Panc1 (cell line): ENCODE results near the gene SEC16A. TPM values are rescaled to one million over a fixed set of nuclear protein-coding genes. Genes with fewer than 3 reads are reported as not detected.

Experiments used
- ATAC-seq: fragments of 200-7000 bp; cut with Tn5 transposase; 2 replicates; pipeline ENCODE4 v1.9.1; 2020; ENCODE audit warnings: mild to moderate bottlenecking, moderate library complexity
- BruUV-seq: library from RNA; stranded (reverse); fragments of 400-500 nt; replicated peaks from 2 replicates; lab custom pipeline; 2021; lab: Mats Ljungman, UMichigan
- CTCF ChIA-PET: fragments of 300-600 bp; sonication (Branson Sonifier 250); formaldehyde crosslinking; loops from one replicate; lab custom pipeline; 2022; ENCODE audit warnings: antibody characterized with exemption; lab: Charles Lee
- POLR2A ChIA-PET: fragments of 300-600 bp; sonication (Branson Sonifier 250); formaldehyde crosslinking; loops from one replicate; lab custom pipeline; 2022; ENCODE audit warnings: antibody characterized with exemption; lab: Charles Lee
- DNase-seq: peaks from one replicate; pipeline ENCODE4 v3.0.0-alpha.2; 2010; ENCODE audit warnings: low read depth, low spot score
- H3K27ac ChIP-seq: 2 replicates; pipeline ENCODE4 v1.5.1; 2011; ENCODE audit warnings: mild to moderate bottlenecking, low read length, inconsistent platforms
- H3K27me3 ChIP-seq: fragments of 200-500 bp; sonication (Bioruptor generic); 2 replicates; pipeline ENCODE4 v1.6.0; 2014; ENCODE audit warnings: low read length, inconsistent platforms; ENCODE audit not compliant: control insufficient read depth, insufficient read depth
- H3K36me3 ChIP-seq: fragments of 200-500 bp; sonication (Bioruptor generic); 2 replicates; pipeline ENCODE4 v1.5.1; 2014; ENCODE audit warnings: inconsistent platforms, mild to moderate bottlenecking, low read length, moderate library complexity; ENCODE audit not compliant: control insufficient read depth, insufficient read depth
- H3K4me1 ChIP-seq: 2 replicates; pipeline ENCODE4 v1.5.1; 2011; ENCODE audit warnings: inconsistent platforms, mild to moderate bottlenecking, low read length, moderate library complexity; ENCODE audit not compliant: control insufficient read depth, insufficient read depth
- H3K4me3 ChIP-seq, 2 experiments: 2 replicates each; pipeline ENCODE4 v1.5.1; 2011 to 2012; ENCODE audit warnings: low read depth in 2 of 2, low read length in 2 of 2, mild to moderate bottlenecking in 2 of 2, inconsistent platforms in 1 of 2, moderate library complexity in 1 of 2
- H3K9me3 ChIP-seq: fragments of 200-500 bp; sonication (Bioruptor generic); 2 replicates; pipeline ENCODE4 v1.5.1; 2014; ENCODE audit warnings: low read depth, mild to moderate bottlenecking, inconsistent platforms, low read length, moderate library complexity; ENCODE audit not compliant: control insufficient read depth, insufficient read depth
- CTCF ChIP-seq: fragments of 450-650 bp; IDR thresholded peaks from 2 replicates; pipeline ENCODE4 v1.5.1; 2017; ENCODE audit warnings: mild to moderate bottlenecking
- POLR2AphosphoS5 ChIP-seq: IDR thresholded peaks from 2 replicates; pipeline ENCODE4 v1.6.1; 2012; ENCODE audit warnings: mild to moderate bottlenecking, low read depth, low read length, moderate library complexity
- REST ChIP-seq, 2 experiments: IDR thresholded peaks; 2 replicates each; pipeline ENCODE4 v1.6.1; 2011 to 2012; ENCODE audit warnings: low read depth in 2 of 2, control low read depth in 1 of 2, low read length in 1 of 2, mild to moderate bottlenecking in 1 of 2, moderate library complexity in 1 of 2; ENCODE audit not compliant: insufficient read depth in 1 of 2
- SIN3A ChIP-seq: IDR thresholded peaks from 2 replicates; pipeline ENCODE4 v1.6.1; 2012; ENCODE audit warnings: low read depth, mild to moderate bottlenecking, low read length, moderate library complexity, borderline replicate concordance; ENCODE audit not compliant: insufficient read depth
- TCF7L2 ChIP-seq: IDR thresholded peaks from 2 replicates; pipeline ENCODE4 v1.6.1; 2011; ENCODE audit warnings: mild to moderate bottlenecking, low read depth, low read length, inconsistent platforms
- in situ Hi-C: cut with HindIII; loops from 2 replicates; pipeline ENCODE4 v1.10.0; 2016; ENCODE audit warnings: low sequenced_read_pairs, low pct_unique_long_range_greater_than_20kb
- intact Hi-C: fragments of 100-400 bp; cut with micrococcal nuclease; formaldehyde crosslinking; loops from one replicate; pipeline ENCODE4 v1.10.0; 2022; ENCODE audit not compliant: unreplicated experiment
- total RNA-seq: library from RNA; stranded (reverse); gene quantifications from one replicate; pipeline ENCODE4 v1.2.1, GENCODE V29; 2021; ENCODE audit not compliant: unreplicated experiment

The SEC16A gene
- total RNA-seq, 1 experiment from 2014 or later = 76.5 TPM

GRCh38 chr9:136453326-136453725 is 29.5 kb downstream of the SEC16A start:
- in situ Hi-C loops (no loop called here), intact Hi-C loops (no loop called here)
- Histone ChIP-seq H3K36me3 (no peaks in the 10 kb centered on the region), H3K27me3 (no peaks in the 10 kb centered on the region), H3K9me3 (no peaks in the 10 kb centered on the region), H3K27ac (no peak overlapping the region), H3K4me1 (no peaks in the 10 kb centered on the region), H3K4me3 (no peak overlapping the region)
- ATAC-seq (no peak), DNase-seq (no peak)
- ChIA-PET CTCF (interaction anchor here (0.7 kb wide), 2 partner anchors 30 to 347 kb away, joined by 3 to 4 read pairs; no protein-coding TSS in a partner anchor), POLR2A (no interaction called here)
- TF ChIP-seq POLR2AphosphoS5 (no peak), CTCF (no peak), REST (IDR thresholded peaks at IDR 0.05; ENCODE audit: insufficient read depth in 1 of 2, low read depth in 2 of 2, low read length in 1 of 2) (no peak), TCF7L2 (no peak), SIN3A (no peak)
- no TSS peak for BruUV-seq

GRCh38 chr9:136451221-136451877 is 31.5 kb downstream of the SEC16A start:
- TF ChIP-seq POLR2AphosphoS5 = no peak
- no peak for TF ChIP-seq TCF7L2
- TF ChIP-seq REST (IDR thresholded peaks at IDR 0.05; ENCODE audit: insufficient read depth in 1 of 2, low read depth in 2 of 2, low read length in 1 of 2) = no peak
- no peak for TF ChIP-seq SIN3A
- no peak for TF ChIP-seq CTCF
- intact Hi-C loops = no loop called here
- in situ Hi-C loops = no loop called here
- Histone ChIP-seq H3K27me3 (no peaks in the 10 kb centered on the region), H3K9me3 (no peaks in the 10 kb centered on the region), H3K4me3 (no peak overlapping the region), H3K4me1 (no peaks in the 10 kb centered on the region), H3K27ac (no peak overlapping the region), H3K36me3 (0 out of 2 replicates have a peak, but pooled peaks cover 6% of the 10 kb centered on the region)
- CTCF ChIA-PET = no interaction called here
- ATAC-seq (no peak), DNase-seq (no peak)
- POLR2A ChIA-PET = interaction anchor here (0.6 kb wide), 2 partner anchors 11 to 30 kb away, joined by 4 to 18 read pairs; no protein-coding TSS in a partner anchor
- no TSS peak for BruUV-seq
